GM18951 (cell line): Measurements from ENCODE around the gene CLCF1.

Source experiments
- POLR2A ChIP-seq: IDR thresholded peaks from 4 replicates; pipeline ENCODE4 v1.6.1; 2011; ENCODE audit warnings: mild to moderate bottlenecking; ENCODE audit not compliant: insufficient read length, insufficient read depth; ENCODE audit errors: extremely low read depth
- in situ Hi-C: fragments of 300-500 bp; cut with MboI; formaldehyde crosslinking; loops from one replicate; pipeline ENCODE4 v1.12.0; 2022; ENCODE audit warnings: low sequenced_read_pairs, mixed read lengths, inconsistent platforms; ENCODE audit not compliant: unreplicated experiment

The CLCF1 gene

GRCh38 chr11:67395555-67396258, 22.3 kb upstream of the CLCF1 start:
- TF ChIP-seq POLR2A, result no peak
- in situ Hi-C loops, result no loop called here

GRCh38 chr11:67393990-67394389, 20.6 kb upstream of the CLCF1 start:
- in situ Hi-C loops, result no loop called here
- TF ChIP-seq POLR2A, result no peak

- in situ Hi-C loops, result no loop called here
- TF ChIP-seq POLR2A, result no peak
These were observed 20.0 kb upstream of the CLCF1 start for GRCh38 chr11:67393437-67393836.

- TF ChIP-seq POLR2A, result no peak
- in situ Hi-C loops, result no loop called here
These were observed 18.9 kb upstream of the CLCF1 start for GRCh38 chr11:67392183-67392715.

- peak; percentile 86 for TF ChIP-seq POLR2A
- in situ Hi-C loops, result no loop called here
These were observed 18.1 kb upstream of the CLCF1 start, which contains the start of gene RAD9A for GRCh38 chr11:67391304-67392182. TSS of gene RAD9A (plus strand) at chr11:67391986. CDS start at chr11:67392045, 59 bp downstream.

- in situ Hi-C loops, result no loop called here
- TF ChIP-seq POLR2A, result no peak
These were observed 17.5 kb upstream of the CLCF1 start for GRCh38 chr11:67390947-67391303.

- in situ Hi-C loops, result loop anchor here (10.0 kb wide), 1 partner anchor 125 kb away; the partner anchor contains the start of gene GRK2
- TF ChIP-seq POLR2A, result no peak
These were observed 16.1 kb upstream of the CLCF1 start for GRCh38 chr11:67389477-67389876.

- no peak for TF ChIP-seq POLR2A
- in situ Hi-C loops, result loop anchor here (10.0 kb wide), 1 partner anchor 123 kb away; the partner anchor contains the start of gene GRK2
These were observed 14.1 kb upstream of the CLCF1 start for GRCh38 chr11:67387518-67387917.

- TF ChIP-seq POLR2A, result no peak
- in situ Hi-C loops, result loop anchor here (10.0 kb wide), 1 partner anchor 122 kb away; the partner anchor contains the start of gene GRK2
These were observed 13.7 kb upstream of the CLCF1 start for GRCh38 chr11:67387069-67387468.

- in situ Hi-C loops, result loop anchor here (10.0 kb wide), 1 partner anchor 120 kb away; the partner anchor contains the start of gene GRK2
- no peak for TF ChIP-seq POLR2A
These were observed 11.5 kb upstream of the CLCF1 start for GRCh38 chr11:67384851-67385366.

GRCh38 chr11:67382276-67383136, 9.1 kb upstream of the CLCF1 start:
- in situ Hi-C loops, result loop anchor here (10.0 kb wide), 1 partner anchor 118 kb away; the partner anchor contains the start of gene GRK2
- TF ChIP-seq POLR2A, result no peak
